Stimulated activated naive CD8-positive, alpha-beta T cell treated with anti-CD3 and anti-CD28 coated beads, Interleukin-15, Interleukin-2, amounts not matched to agents 100 U/mL and 50 U/mL, for 24 hours (primary cell): ENCODE measurements around the gene BTBD1.
A peak's percentile ranks its signal among the peaks of the same experiment; 100 is the strongest.

Experiments used
- ATAC-seq: fragments of 150-1000 bp; cut with Tn5 transposase; one replicate; pipeline ENCODE4 v1.10.0; 2021
- DNase-seq: peaks from one replicate; pipeline ENCODE4 v3.0.0; 2021

Gene BTBD1

GRCh38 chr15:83066734-83067637 is at the start of gene BTBD1:
Gene BTBD1 (minus strand): TSS chr15:83067252. CDS start chr15:83067151, 101 bp downstream.
- ATAC-seq = peak; percentile 99

GRCh38 chr15:83115831-83116565 is 48.9 kb upstream of the BTBD1 start:
- DNase-seq (no peak), ATAC-seq (peak; percentile 79)

More at GRCh38 chr15:83066734-83067637, at the start of gene BTBD1:
- peak; percentile 94 for DNase-seq

GRCh38 chr15:83115410-83115809 is 48.4 kb upstream of the BTBD1 start:
- ATAC-seq (no peak), DNase-seq (no peak)

- DNase-seq = no peak
- no peak for ATAC-seq
These were observed 47.8 kb upstream of the BTBD1 start for GRCh38 chr15:83114856-83115255.

GRCh38 chr15:83113881-83114674 is 47.0 kb upstream of the BTBD1 start:
- ATAC-seq (no peak), DNase-seq (no peak)

- DNase-seq (no peak), ATAC-seq (no peak)
These were observed 45.9 kb upstream of the BTBD1 start for GRCh38 chr15:83112956-83113299.

GRCh38 chr15:83112233-83112955 is 45.3 kb upstream of the BTBD1 start:
- DNase-seq (no peak), ATAC-seq (no peak)

GRCh38 chr15:83111149-83111548 is 44.1 kb upstream of the BTBD1 start:
- DNase-seq (no peak), ATAC-seq (no peak)

- DNase-seq = no peak
- ATAC-seq = no peak
These were observed 43.3 kb upstream of the BTBD1 start for GRCh38 chr15:83110381-83110780.

GRCh38 chr15:83109532-83109931 is 42.5 kb upstream of the BTBD1 start:
- no peak for ATAC-seq
- no peak for DNase-seq

GRCh38 chr15:83108266-83109219 is 41.5 kb upstream of the BTBD1 start:
- ATAC-seq = peak; percentile 35
- DNase-seq = peak; percentile 27

- no peak for ATAC-seq
- no peak for DNase-seq
These were observed 40.8 kb upstream of the BTBD1 start for GRCh38 chr15:83107841-83108181.

- ATAC-seq (peak; percentile 48), DNase-seq (peak; percentile 38)
These were observed 40.2 kb upstream of the BTBD1 start, which contains the start of gene TM6SF1 for GRCh38 chr15:83106994-83107840. Gene TM6SF1 (plus strand): TSS chr15:83107645. CDS start chr15:83107681, 36 bp downstream.

GRCh38 chr15:83105440-83105839 is 38.4 kb upstream of the BTBD1 start:
- ATAC-seq (no peak), DNase-seq (no peak)

- ATAC-seq (no peak), DNase-seq (no peak)
These were observed 37.1 kb upstream of the BTBD1 start for GRCh38 chr15:83104141-83104540.

- ATAC-seq (no peak), DNase-seq (no peak)
These were observed 35.3 kb upstream of the BTBD1 start for GRCh38 chr15:83102346-83102745.

- DNase-seq = no peak
- ATAC-seq = no peak
These were observed 33.1 kb upstream of the BTBD1 start for GRCh38 chr15:83100097-83100646.

GRCh38 chr15:83099290-83099689 is 32.2 kb upstream of the BTBD1 start:
- DNase-seq (no peak), ATAC-seq (no peak)

- DNase-seq = no peak
- ATAC-seq = no peak
These were observed 31.0 kb upstream of the BTBD1 start for GRCh38 chr15:83098079-83098478.
